Small intestine (tissue), 7 donors: ENCODE measurements around the gene MPHOSPH9. TPM values are rescaled to one million over a fixed set of nuclear protein-coding genes. Genes with fewer than 3 reads are reported as not detected.
"Not testable (repeated sequence)": the region's sequence is repeated elsewhere in the genome, so short reads cannot be mapped to it uniquely, and the experiment has no call there.

Source experiments
- DNase-seq, 2 donors: peaks; one replicate each; pipeline versions ENCODE4 v3.0.0 to v3.0.0-alpha.2; 2013
- FAIRE-seq: peaks from 2 replicates; lab custom pipeline; 2012; peaks lifted over from hg19 to GRCh38; lab: Jason Lieb, UNC
- H3K27ac ChIP-seq, 3 donors: one replicate each; pipeline ENCODE4 v1.5.1; 2013; ENCODE audit warnings: low read length in 2 of 3, mild to moderate bottlenecking in 2 of 3, control low read depth in 1 of 3, inconsistent platforms in 1 of 3, low read depth in 1 of 3, moderate library complexity in 1 of 3
- H3K27me3 ChIP-seq, 3 donors: one replicate each; pipeline ENCODE4 v1.6.1; 2013; ENCODE audit warnings: low read length in 3 of 3, inconsistent platforms in 1 of 3; ENCODE audit not compliant: control insufficient read depth in 3 of 3, insufficient read depth in 3 of 3
- H3K36me3 ChIP-seq, 3 donors: one replicate each; pipeline ENCODE4 v1.6.1; 2013; ENCODE audit warnings: low read length in 3 of 3, inconsistent platforms in 1 of 3, low read depth in 1 of 3, mild to moderate bottlenecking in 1 of 3, moderate library complexity in 1 of 3; ENCODE audit not compliant: control insufficient read depth in 3 of 3, insufficient read depth in 2 of 3
- H3K4me1 ChIP-seq, 3 donors: one replicate each; pipeline ENCODE4 v1.6.1; 2013; ENCODE audit warnings: low read length in 2 of 3, inconsistent platforms in 1 of 3, low read depth in 1 of 3, mild to moderate bottlenecking in 1 of 3, moderate library complexity in 1 of 3; ENCODE audit not compliant: control insufficient read depth in 3 of 3, insufficient read depth in 2 of 3
- H3K4me3 ChIP-seq, 3 donors: one replicate each; pipeline ENCODE4 v1.5.1; 2013; ENCODE audit warnings: low read length in 3 of 3, control low read depth in 1 of 3, inconsistent platforms in 1 of 3, low read depth in 1 of 3, mild to moderate bottlenecking in 1 of 3, moderate library complexity in 1 of 3
- H3K9me3 ChIP-seq, 2 donors: one replicate each; pipeline ENCODE4 v1.6.1; 2013; ENCODE audit warnings: low read depth in 1 of 2, low read length in 1 of 2; ENCODE audit not compliant: control insufficient read depth in 2 of 2, insufficient read depth in 1 of 2
- WGBS, 3 donors: extraction: QIAGEN DNeasy Blood & Tissue Kit; methylation state at CpG; one replicate each; pipeline ENCODE4 v1.1.7; 2013; 5-methylcytosine and 5-hydroxymethylcytosine counted together
- polyA plus RNA-seq, 4 donors: library from polyadenylated mRNA; stranded (reverse) in 3 of 4; unstranded in 1 of 4; fragments of 200-250 nt in 3 of 4; fragments of 120-200 nt in 1 of 4; gene quantifications; one replicate each; pipeline versions ENCODE4 v1.2.1 to v1.2.3, GENCODE V29; 2013
- donor health status: healthy with polysubstance abuse.
- donor health status: control.
- donor health status: control.
- donor health status: Bipolar disorder and iron deficiency.
- donor health status: healthy.

The MPHOSPH9 gene
- polyA plus RNA-seq, 4 donors: 1.6 to 16.4 (median 5.2) TPM

GRCh38 chr12:123227581-123228258 lies 5.2 kb downstream of the MPHOSPH9 start:
- WGBS, 3 donors: 58 to 78% (median 64%) methylated on average over 5 of the region's 5 CpGs
- no peaks in the 10 kb centered on the region for H3K27me3 ChIP-seq
- DNase-seq (no peak), FAIRE-seq (no peak)
- H3K4me3 ChIP-seq: no peak overlapping the region
- peaks cover 0 to 18% (median 4%) of the 10 kb centered on the region in 3 donors for H3K36me3 ChIP-seq
- H3K4me1 ChIP-seq: peaks cover 0 to 6% (median 2%) of the 10 kb centered on the region in 3 donors
- H3K27ac ChIP-seq: no peak overlapping the region
- H3K9me3 ChIP-seq: no peaks in the 10 kb centered on the region

GRCh38 chr12:123225443-123225842 lies 7.5 kb downstream of the MPHOSPH9 start:
- Histone ChIP-seq H3K4me3 (no peak overlapping the region), H3K36me3 (peaks cover 0 to 28% (median 12%) of the 10 kb centered on the region in 3 donors), H3K9me3 (no peaks in the 10 kb centered on the region), H3K4me1 (no peaks in the 10 kb centered on the region), H3K27me3 (no peaks in the 10 kb centered on the region), H3K27ac (no peak overlapping the region)
- FAIRE-seq: no peak
- 70 to 87% (median 83%) methylated on average over 2 of the region's 2 CpGs for WGBS, 3 donors
- DNase-seq: no peak

- Histone ChIP-seq H3K27ac (peak overlapping the region in 2 of 3 donors; percentile 44 to 65), H3K4me1 (no peaks in the 10 kb centered on the region), H3K4me3 (no peak overlapping the region), H3K36me3 (peaks cover 0 to 42% (median 12%) of the 10 kb centered on the region in 3 donors), H3K27me3 (no peaks in the 10 kb centered on the region), H3K9me3 (no peaks in the 10 kb centered on the region)
- peak in 1 of 2 donors; percentile 47 for DNase-seq
- WGBS, 3 donors: 73 to 88% (median 75%) methylated on average over 11 of the region's 11 CpGs
- no peak for FAIRE-seq
Measured at GRCh38 chr12:123223241-123223668, 9.7 kb downstream of the MPHOSPH9 start.

- not testable (repeated sequence) for FAIRE-seq, H3K4me1 ChIP-seq, H3K9me3 ChIP-seq, DNase-seq, H3K27me3 ChIP-seq, H3K4me3 ChIP-seq, H3K27ac ChIP-seq
- 98 to 100% (median 100%) methylated on average over 7 of the region's 7 CpGs for WGBS, 3 donors
- H3K36me3 ChIP-seq: peaks cover 0 to 36% (median 3%) of the 10 kb centered on the region in 3 donors
Measured at GRCh38 chr12:123207815-123208214, 25.1 kb downstream of the MPHOSPH9 start.

- DNase-seq, H3K4me3 ChIP-seq, H3K27ac ChIP-seq, FAIRE-seq, H3K27me3 ChIP-seq, H3K9me3 ChIP-seq, H3K4me1 ChIP-seq: not testable (repeated sequence)
- H3K36me3 ChIP-seq: peaks cover under 1 to 32% (median 3%) of the 10 kb centered on the region in 3 donors
- 87 to 95% (median 92%) methylated on average over 3 of the region's 3 CpGs for WGBS, 3 donors
Measured at GRCh38 chr12:123206794-123207193, 26.1 kb downstream of the MPHOSPH9 start.

- no peak for DNase-seq
- no peak overlapping the region for H3K27ac ChIP-seq
- FAIRE-seq: no peak
- 86 to 89% (median 87%) methylated on average over 7 of the region's 7 CpGs for WGBS, 3 donors
- H3K9me3 ChIP-seq: no peaks in the 10 kb centered on the region
- H3K36me3 ChIP-seq: peaks cover 0 to 23% (median 9%) of the 10 kb centered on the region in 3 donors
- H3K4me3 ChIP-seq: no peak overlapping the region
- H3K4me1 ChIP-seq: no peaks in the 10 kb centered on the region
- no peaks in the 10 kb centered on the region for H3K27me3 ChIP-seq
Measured at GRCh38 chr12:123200414-123200813, 32.5 kb downstream of the MPHOSPH9 start.

GRCh38 chr12:123199936-123200335 lies 33.0 kb downstream of the MPHOSPH9 start:
- H3K27me3 ChIP-seq: no peaks in the 10 kb centered on the region
- no peaks in the 10 kb centered on the region for H3K4me1 ChIP-seq
- FAIRE-seq (no peak), DNase-seq (no peak)
- WGBS, 3 donors: 96 to 97% (median 96%) methylated on average over 3 of the region's 3 CpGs
- H3K9me3 ChIP-seq: no peaks in the 10 kb centered on the region
- peaks cover 0 to 23% (median 9%) of the 10 kb centered on the region in 3 donors for H3K36me3 ChIP-seq
- no peak overlapping the region for H3K4me3 ChIP-seq
- no peak overlapping the region for H3K27ac ChIP-seq

GRCh38 chr12:123187637-123188036 lies 45.3 kb downstream of the MPHOSPH9 start:
- Histone ChIP-seq H3K27me3 (no peaks in the 10 kb centered on the region), H3K4me3 (no peak overlapping the region), H3K4me1 (no peaks in the 10 kb centered on the region), H3K9me3 (no peaks in the 10 kb centered on the region), H3K36me3 (peaks cover 2 to 36% (median 10%) of the 10 kb centered on the region in 3 donors), H3K27ac (no peak overlapping the region)
- 87 to 93% (median 92%) methylated on average over 6 of the region's 6 CpGs for WGBS, 3 donors
- no peak for FAIRE-seq
- no peak for DNase-seq
